Stimulated activated CD4-positive, alpha-beta T cell treated with anti-CD3 and anti-CD28 coated beads, Interleukin-12 subunit alpha, Interleukin-12 subunit beta, amount 100 ng/mL, for 4 hours (primary cell): ENCODE measurements around the gene ANG.
"Not testable (repeated sequence)": the region's sequence is repeated elsewhere in the genome, so short reads cannot be mapped to it uniquely, and the experiment has no call there.

Experiments
- DNase-seq: peaks from one replicate; pipeline ENCODE4 v3.0.0-alpha.2; 2020

ANG gene

DNA sequence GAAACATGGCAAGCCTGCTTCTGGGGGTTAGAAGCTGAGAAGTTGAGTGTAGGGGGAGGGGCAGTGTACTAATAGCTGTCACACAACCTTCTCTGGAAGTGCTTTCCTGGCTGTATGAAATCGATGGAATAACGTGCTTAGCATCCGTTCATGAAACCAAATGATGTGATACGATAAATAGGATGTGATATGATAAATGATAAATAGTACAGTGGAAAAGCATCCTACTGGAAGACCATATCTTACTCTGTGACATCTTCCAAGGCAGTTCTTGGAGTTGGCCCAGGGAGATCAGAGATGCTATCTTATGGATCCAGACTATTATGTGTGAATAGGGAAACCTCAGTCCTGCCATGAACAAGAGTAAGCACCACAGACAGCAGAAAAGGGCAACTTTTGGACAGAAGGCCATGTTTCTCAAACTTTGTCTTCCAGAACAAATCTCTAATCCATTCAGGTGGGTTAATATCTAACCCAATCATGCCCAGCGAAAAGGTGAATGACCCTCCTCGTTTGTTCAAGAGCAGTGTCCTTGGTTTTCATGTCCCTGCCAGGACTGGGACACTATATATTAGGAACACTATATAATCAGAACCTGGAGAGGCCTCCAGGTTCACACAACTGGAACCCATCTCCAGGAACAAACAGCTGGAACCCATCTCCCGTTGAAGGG lies at the start of gene ANG:
TSS of gene ANG (plus strand) at position 598 of the 673 bp plus-strand sequence. CDS start 4,801 bp downstream, outside the sequence.
- DNase-seq: no peak

GRCh38 chr14:20641591-20641990 lies 47.0 kb upstream of the ANG start, which contains the start of gene OR6S1:
TSS of gene OR6S1 (minus strand) at chr14:20641691. CDS start at chr14:20641691, 0 bp downstream.
- DNase-seq: no peak

DNA sequence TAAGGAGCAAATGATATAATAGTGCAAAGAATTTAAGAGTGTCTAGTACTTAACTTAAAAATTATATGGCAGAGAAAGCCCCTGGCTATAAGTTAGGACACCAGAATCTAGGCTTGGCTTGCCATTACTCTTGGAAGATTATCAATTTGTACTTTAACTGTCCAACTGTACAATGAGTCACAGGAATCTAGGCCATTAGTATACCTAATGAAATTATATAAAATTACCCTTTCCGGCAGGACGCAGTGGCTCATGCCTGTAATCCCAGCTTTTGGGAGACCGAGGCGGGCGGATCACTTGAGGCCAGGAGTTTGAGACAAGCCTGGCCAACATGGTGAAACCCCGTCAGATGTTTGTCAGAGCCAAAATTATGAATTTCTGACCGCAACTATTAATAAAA lies 46.4 kb upstream of the ANG start:
- no peak for DNase-seq

DNA sequence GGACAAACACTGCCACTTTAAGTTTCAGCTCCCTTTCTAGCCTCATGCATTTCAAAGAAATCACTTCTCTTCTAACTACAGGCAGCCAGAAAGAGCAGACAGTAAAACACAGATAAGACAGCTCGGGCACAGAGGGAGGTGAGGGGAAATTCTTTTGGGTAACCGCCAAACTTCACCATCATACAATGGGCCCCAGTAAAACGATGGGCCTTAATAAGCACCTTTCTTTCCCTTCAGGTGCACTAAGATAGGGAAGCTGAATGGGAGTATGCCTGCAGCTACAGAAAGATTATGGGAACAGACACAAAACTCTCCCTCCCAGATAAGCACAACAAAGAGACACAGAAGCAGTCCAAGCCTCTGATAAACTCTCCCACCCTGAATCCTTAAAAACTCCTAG lies 45.8 kb upstream of the ANG start:
- DNase-seq: not testable (repeated sequence)

GRCh38 chr14:20644520-20644919 lies 44.0 kb upstream of the ANG start:
- DNase-seq: no peak

- DNase-seq: no peak
Observed at GRCh38 chr14:20645481-20645880, 43.1 kb upstream of the ANG start.

- peak; percentile 51 for DNase-seq
Observed at GRCh38 chr14:20652996-20653975, 35.3 kb upstream of the ANG start.

DNA sequence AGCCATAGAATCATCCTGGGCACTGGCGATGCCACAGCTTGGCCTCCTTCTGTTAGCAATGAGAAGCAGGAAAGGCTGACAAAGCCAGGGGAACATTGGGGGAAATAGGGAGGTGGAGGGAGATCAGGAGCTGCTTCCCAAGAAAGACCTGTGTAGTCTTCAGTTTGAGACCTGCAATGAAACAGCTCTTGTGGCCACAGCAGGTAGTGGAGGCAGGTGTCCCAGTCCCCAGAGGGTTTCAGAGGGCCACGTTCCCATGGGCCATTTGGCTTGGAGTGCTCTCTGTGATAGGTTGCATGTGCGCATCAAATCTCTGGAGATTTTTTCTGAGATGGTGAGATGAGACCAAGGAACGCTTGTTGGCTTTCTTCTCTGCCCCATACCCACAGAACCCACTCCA lies 32.7 kb upstream of the ANG start:
- no peak for DNase-seq

DNA sequence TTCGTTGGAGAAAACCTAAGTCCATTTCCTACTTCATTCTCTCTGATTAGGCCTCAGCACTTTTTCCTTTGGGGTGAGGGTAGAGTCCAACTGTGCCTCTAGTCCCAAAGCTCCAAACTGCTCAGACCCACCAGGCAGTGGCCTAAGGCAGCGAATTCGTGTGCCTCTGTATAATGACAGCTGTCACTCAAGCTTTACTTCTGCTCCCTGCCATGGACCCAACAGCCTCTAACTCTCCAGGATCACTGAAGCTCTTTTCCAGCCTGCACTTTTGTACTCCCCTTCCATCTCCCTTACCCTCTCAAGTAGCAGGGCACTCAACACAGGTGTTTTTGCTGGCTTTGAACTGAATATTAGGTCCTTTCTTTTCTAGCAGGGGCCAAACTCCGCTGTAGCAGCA lies 32.3 kb upstream of the ANG start:
- DNase-seq: no peak

GRCh38 chr14:20657216-20658211 lies 31.1 kb upstream of the ANG start:
- DNase-seq: no peak

DNA sequence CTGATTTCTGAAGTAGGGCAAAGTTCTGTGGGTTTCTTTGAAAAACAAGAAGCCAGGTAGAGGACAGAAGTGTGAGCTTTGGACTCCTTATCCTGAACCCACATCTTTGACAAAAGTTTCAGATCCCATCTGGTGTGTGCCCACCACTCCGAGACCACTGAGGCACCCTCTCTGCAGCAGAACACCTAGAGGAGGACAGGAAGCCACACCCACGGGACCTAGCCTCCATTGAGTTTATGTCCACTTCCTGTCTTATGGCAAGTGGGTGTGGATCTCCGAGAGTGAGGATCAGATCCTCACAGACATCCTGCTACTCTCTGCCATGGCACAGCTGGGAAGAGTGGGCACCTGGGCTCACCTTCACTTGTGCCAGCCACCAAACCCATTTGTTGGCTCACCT lies 30.3 kb upstream of the ANG start:
- no peak for DNase-seq

GRCh38 chr14:20659336-20659735 lies 29.2 kb upstream of the ANG start:
- DNase-seq: no peak

DNA sequence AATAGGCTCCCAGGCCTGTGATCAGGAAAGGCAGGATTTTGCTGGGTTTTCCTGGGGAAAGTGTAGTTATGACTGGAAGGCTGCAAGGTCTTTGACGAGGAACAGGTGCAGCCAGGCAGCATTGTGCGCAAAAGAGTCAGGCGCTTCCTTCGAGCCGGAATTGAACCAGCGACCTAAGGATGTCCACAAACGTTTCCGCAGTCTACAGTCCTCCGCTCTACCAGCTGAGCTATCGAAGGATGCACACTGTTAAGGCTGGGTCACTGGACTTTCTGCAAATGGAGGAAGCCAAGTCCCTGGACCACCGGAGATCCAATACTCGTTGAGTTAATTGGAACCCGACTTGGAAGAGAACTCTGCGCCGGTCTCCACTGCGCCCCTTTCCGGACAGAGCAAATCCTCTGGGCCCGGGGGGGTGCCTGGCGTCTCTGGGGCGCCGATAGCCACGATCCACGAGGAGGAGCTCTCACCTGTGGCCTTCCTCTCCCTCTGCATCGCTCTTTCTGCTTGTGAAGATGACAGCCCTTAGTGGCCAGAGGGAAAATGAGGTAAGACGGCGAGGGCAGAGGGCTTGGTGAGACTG lies 28.7 kb upstream of the ANG start:
- no peak for DNase-seq

DNA sequence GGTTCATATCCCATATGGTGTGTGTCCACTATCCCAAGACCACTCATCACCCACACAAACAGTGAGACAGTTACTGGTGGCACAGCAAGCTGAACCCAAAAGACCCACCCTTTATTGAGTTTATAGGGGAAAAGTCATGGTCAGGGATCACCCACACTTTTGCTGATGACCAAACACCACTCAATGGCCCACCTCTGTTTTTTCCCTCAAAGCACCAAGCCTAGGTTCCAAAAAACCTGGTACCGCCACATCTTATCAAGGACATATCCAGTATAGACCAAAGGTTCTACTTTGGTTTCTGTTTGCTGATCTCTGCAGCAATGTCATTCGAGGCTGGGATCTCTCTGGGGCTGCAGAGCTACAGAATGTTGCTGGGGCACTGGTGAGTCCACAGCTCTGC lies 27.4 kb upstream of the ANG start:
- DNase-seq: no peak

DNA sequence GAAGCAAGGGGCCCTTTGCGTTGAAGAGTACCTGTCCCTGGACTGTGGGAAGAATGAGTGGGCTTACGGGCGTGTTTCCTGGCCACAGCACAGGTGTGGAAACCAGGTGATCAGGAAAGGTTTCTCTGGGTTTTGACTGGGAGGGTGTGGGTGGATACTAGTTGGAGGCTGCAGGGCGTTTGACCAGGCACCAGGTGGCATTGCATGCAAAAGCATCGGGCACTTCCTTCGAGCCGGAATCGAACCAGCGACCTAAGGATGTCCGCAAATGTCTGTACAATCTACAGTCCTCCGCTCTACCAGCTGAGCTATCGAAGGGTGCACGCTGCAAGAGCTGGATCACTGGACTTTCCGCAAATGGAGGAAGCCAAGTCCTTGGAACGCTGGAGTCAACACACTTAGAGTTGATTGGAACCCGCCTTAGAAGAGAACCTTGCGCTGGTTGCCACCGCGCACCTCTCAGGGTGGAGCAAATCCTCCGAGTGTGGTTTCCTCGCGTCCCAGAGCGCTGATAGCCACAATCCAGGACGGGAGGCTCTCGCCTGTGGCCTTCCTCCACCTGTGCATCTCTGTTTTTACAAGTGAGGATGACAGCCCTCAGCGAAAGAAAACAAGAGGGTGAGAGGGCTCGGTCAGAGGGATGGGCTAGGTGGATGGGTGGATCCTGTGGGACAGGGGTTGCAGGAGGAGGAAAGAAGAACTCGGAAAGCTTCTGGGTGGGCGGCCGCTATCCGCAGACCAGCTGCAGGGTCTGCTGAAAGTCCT lies 25.4 kb upstream of the ANG start:
- DNase-seq: peak; percentile 71

- DNase-seq: not testable (repeated sequence)
Observed at GRCh38 chr14:20666400-20666961, 22.1 kb upstream of the ANG start.

GRCh38 chr14:20667957-20668356 lies 20.6 kb upstream of the ANG start:
- DNase-seq: no peak

- DNase-seq: no peak
Observed at GRCh38 chr14:20668969-20669368, 19.6 kb upstream of the ANG start.

DNA sequence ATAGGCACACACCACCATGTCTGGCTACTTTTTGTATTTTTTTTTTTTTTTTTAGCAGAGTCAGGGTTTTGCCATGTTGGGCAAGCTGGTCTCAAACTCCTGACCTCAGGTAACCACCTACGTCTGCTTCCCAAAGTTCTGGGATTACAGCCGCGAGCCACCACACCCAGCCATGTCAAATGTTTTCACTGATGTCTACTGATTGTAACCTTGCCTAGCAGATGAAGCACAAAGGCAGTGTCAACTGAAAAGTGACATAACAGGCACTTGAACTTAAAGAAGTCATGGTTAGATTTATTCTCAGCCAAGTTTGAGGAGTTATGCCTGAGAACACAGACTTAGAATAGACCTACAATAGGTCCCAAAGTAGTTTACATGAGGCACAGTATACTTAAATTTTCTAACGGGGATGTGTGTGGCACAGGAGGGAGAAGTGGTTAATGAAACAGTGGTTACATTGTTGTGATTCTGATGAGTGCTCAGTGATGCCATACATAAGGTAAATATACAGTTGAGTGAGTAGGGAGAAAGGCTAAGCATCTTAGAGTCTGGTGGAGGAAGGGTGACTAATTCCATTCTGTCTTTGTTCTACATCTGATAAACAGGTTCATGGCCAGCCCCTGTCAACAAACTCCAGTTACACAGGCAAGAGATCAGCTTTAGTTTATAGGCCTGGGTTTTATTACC lies 16.8 kb upstream of the ANG start:
- no peak for DNase-seq

- DNase-seq: no peak
Observed at GRCh38 chr14:20675669-20676068, 12.9 kb upstream of the ANG start.

GRCh38 chr14:20676072-20676471 lies 12.5 kb upstream of the ANG start:
- DNase-seq: no peak
